Stimulated activated naive CD8-positive, alpha-beta T cell treated with anti-CD3 and anti-CD28 coated beads, Interleukin-15, Interleukin-2, amounts not matched to agents 100 ng/mL and 50 ng/mL, for 24 hours (primary cell): ENCODE results near the gene ARMC7.
"Not testable (repeated sequence)": the region's sequence is repeated elsewhere in the genome, so short reads cannot be mapped to it uniquely, and the experiment has no call there.

Experiments used
- H3K27ac Mint-ChIP-seq: one replicate; pipeline ENCODE4 v1.8.0; 2021; ENCODE audit warnings: mild to moderate bottlenecking, mixed read lengths
- H3K27me3 Mint-ChIP-seq: one replicate; pipeline ENCODE4 v1.8.0; 2021; ENCODE audit warnings: mixed read lengths
- H3K36me3 Mint-ChIP-seq: one replicate; pipeline ENCODE4 v1.8.0; 2021; ENCODE audit warnings: low read depth, mixed read lengths
- H3K4me1 Mint-ChIP-seq: one replicate; pipeline ENCODE4 v1.8.0; 2021; ENCODE audit warnings: low read depth, mixed read lengths
- H3K4me3 Mint-ChIP-seq: one replicate; pipeline ENCODE4 v1.8.0; 2021; ENCODE audit warnings: mild to moderate bottlenecking, mixed read lengths
- H3K9me3 Mint-ChIP-seq: one replicate; pipeline ENCODE4 v1.8.0; 2021; ENCODE audit warnings: mixed read lengths

Gene ARMC7

GRCh38 chr17:75160211-75160610, 50.4 kb downstream of the ARMC7 start:
- Mint-ChIP-seq H3K36me3 (peaks cover 14% of the 10 kb centered on the region), H3K4me1 (peaks cover 7% of the 10 kb centered on the region), H3K4me3 (no peak overlapping the region), H3K27ac (no peak overlapping the region), H3K27me3 (no peaks in the 10 kb centered on the region), H3K9me3 (no peaks in the 10 kb centered on the region)

DNA sequence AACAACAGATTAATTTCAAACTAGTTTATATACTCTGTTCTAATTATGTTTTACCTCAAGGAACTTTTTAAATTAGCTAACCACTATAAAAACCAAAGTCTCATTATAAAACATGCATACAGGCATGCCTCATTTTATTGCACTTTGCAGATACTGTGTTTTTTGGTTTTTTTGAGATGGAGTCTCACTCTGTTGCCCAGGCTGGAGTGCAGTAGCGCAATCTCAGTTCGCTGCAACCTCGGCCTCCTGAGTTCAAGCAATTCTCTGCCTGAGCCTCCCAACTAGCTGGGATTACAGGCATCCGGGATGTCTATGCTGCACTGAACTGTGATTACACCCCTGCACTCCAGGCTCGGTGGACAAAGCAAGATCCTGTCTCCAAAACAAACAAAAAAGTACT, 53.3 kb downstream of the ARMC7 start:
- no peak overlapping the region for H3K27ac Mint-ChIP-seq
- no peaks in the 10 kb centered on the region for H3K27me3 Mint-ChIP-seq
- H3K4me3 Mint-ChIP-seq = no peak overlapping the region
- H3K4me1 Mint-ChIP-seq = peaks cover 2% of the 10 kb centered on the region
- H3K9me3 Mint-ChIP-seq = no peaks in the 10 kb centered on the region
- H3K36me3 Mint-ChIP-seq = peaks cover 31% of the 10 kb centered on the region

DNA sequence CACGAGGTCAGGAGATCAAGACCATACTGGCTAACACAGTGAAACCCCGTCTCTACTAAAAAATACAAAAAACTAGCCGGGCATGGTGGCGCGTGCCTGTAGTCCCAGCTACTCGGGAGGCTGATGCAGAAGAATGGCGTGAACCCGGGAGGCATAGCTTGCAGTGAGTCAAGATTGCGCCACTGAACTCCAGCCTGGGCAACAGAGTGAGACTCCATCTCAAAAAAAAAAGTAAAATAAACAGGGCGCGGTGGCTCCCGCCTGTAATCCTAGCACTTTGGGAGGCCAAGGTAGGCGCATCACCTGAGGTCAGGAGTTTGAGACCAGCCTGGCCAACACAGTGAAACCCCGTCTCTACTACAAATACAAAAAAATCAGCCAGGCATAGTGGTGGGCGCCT, 54.8 kb downstream of the ARMC7 start:
- H3K4me3 Mint-ChIP-seq, H3K27ac Mint-ChIP-seq, H3K27me3 Mint-ChIP-seq, H3K9me3 Mint-ChIP-seq, H3K4me1 Mint-ChIP-seq: not testable (repeated sequence)
- H3K36me3 Mint-ChIP-seq = peaks cover 38% of the 10 kb centered on the region

DNA sequence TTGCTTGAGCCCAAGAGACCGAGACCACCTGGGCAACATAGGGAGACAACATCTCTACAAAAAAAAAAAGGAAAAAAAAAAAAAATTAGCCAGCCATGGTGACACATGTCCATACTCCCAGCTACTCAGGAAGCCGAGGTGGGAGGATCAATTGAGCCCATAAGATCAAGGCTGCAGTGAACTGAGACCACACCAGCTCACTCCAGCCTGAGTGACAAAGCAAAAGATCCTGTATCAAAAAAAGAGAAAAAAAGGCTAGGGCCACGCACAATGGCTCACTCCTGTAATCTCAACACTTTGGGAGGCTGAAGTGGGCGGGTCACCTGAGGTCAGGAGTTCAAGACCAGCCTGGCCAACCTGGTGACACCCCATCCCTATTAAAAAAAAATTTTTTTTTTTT, 59.2 kb downstream of the ARMC7 start:
- Mint-ChIP-seq H3K27me3 (no peaks in the 10 kb centered on the region), H3K4me3 (no peak overlapping the region), H3K4me1 (peaks cover 19% of the 10 kb centered on the region), H3K9me3 (no peaks in the 10 kb centered on the region), H3K36me3 (peaks cover 60% of the 10 kb centered on the region), H3K27ac (no peak overlapping the region)

- Mint-ChIP-seq H3K36me3 (peaks cover 55% of the 10 kb centered on the region), H3K4me3 (no peak overlapping the region), H3K27me3 (no peaks in the 10 kb centered on the region), H3K4me1 (peaks cover 29% of the 10 kb centered on the region), H3K9me3 (no peaks in the 10 kb centered on the region), H3K27ac (no peak overlapping the region)
These were observed 63.8 kb downstream of the ARMC7 start for GRCh38 chr17:75173526-75173925.

GRCh38 chr17:75174996-75175395, 65.2 kb downstream of the ARMC7 start:
- peaks cover 61% of the 10 kb centered on the region for H3K36me3 Mint-ChIP-seq
- H3K27me3 Mint-ChIP-seq = no peaks in the 10 kb centered on the region
- no peak overlapping the region for H3K4me3 Mint-ChIP-seq
- H3K27ac Mint-ChIP-seq = no peak overlapping the region
- peaks cover 44% of the 10 kb centered on the region for H3K4me1 Mint-ChIP-seq
- no peaks in the 10 kb centered on the region for H3K9me3 Mint-ChIP-seq

- H3K9me3 Mint-ChIP-seq = no peaks in the 10 kb centered on the region
- no peak overlapping the region for H3K27ac Mint-ChIP-seq
- H3K4me1 Mint-ChIP-seq = peaks cover 55% of the 10 kb centered on the region
- peaks cover 71% of the 10 kb centered on the region for H3K36me3 Mint-ChIP-seq
- H3K27me3 Mint-ChIP-seq = no peaks in the 10 kb centered on the region
- no peak overlapping the region for H3K4me3 Mint-ChIP-seq
These were observed 66.9 kb downstream of the ARMC7 start for GRCh38 chr17:75176625-75177024.

DNA sequence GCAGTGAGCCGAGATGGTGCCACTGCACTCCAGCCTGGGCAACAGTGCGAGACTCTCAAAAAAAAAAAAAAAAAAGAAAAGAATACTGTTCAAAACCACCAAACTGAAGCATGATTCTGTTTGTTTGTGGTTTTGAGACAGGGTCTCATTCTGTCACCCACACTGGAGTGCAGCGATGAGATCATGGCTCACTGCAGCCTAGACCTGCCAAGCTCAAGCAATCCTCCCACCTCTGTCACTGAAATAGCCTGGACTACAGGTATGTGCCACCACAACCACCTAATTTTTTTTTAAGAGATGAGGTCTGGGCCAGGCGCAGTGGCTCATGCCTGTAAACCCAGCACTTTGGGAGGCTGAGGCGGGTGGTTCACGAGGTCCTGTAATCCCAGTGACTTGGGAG, 68.7 kb downstream of the ARMC7 start:
- no peak overlapping the region for H3K4me3 Mint-ChIP-seq
- H3K9me3 Mint-ChIP-seq = no peaks in the 10 kb centered on the region
- peaks cover 50% of the 10 kb centered on the region for H3K4me1 Mint-ChIP-seq
- H3K27ac Mint-ChIP-seq = no peak overlapping the region
- peaks cover 59% of the 10 kb centered on the region for H3K36me3 Mint-ChIP-seq
- no peaks in the 10 kb centered on the region for H3K27me3 Mint-ChIP-seq
